OCI-LY3 (cell line): Measurements from ENCODE around the gene P2RX6.

Experiments
- H2AFZ ChIP-seq: fragments of 200-600, 300-600 bp; shearing (Covaris generic); 2 replicates; pipeline ENCODE4 v1.6.0; 2014; ENCODE audit warnings: antibody characterized with exemption, low read depth, low read length
- H3K27ac ChIP-seq: fragments of 200-600, 300-600 bp; sonication (generic); 2 replicates; pipeline ENCODE4 v1.5.1; 2014; ENCODE audit warnings: mild to moderate bottlenecking, low read length, moderate library complexity, mixed read lengths
- H3K27me3 ChIP-seq: fragments of 200-600, 300-600 bp; sonication (generic); 2 replicates; pipeline ENCODE4 v1.6.1; 2014; ENCODE audit warnings: low read depth, low read length, mixed read lengths
- H3K36me3 ChIP-seq: fragments of 200-600, 300-600 bp; sonication (generic); replicated peaks from 2 replicates; pipeline ENCODE3; 2014; ENCODE audit warnings: low read depth, low read length, mixed read lengths
- H3K4me1 ChIP-seq: fragments of 300-600, 200-600 bp; sonication (generic); 2 replicates; pipeline ENCODE4 v1.6.1; 2014; ENCODE audit warnings: low read length, mixed read lengths
- H3K4me2 ChIP-seq: fragments of 200-600, 300-600 bp; sonication (generic); 2 replicates; pipeline ENCODE4 v1.6.1; 2014; ENCODE audit warnings: low read length, mixed read lengths
- H3K4me3 ChIP-seq: fragments of 300-600, 200-600 bp; sonication (generic); 2 replicates; pipeline ENCODE4 v1.5.1; 2014; ENCODE audit warnings: antibody characterized with exemption, mild to moderate bottlenecking, low read length, moderate library complexity
- H3K79me2 ChIP-seq: fragments of 300-600, 200-600 bp; shearing (Covaris generic); 2 replicates; pipeline ENCODE4 v1.6.1; 2014; ENCODE audit warnings: mild to moderate bottlenecking, low read length, mixed read lengths
- H3K9ac ChIP-seq: fragments of 300-600, 200-600 bp; shearing (Covaris generic); 2 replicates; pipeline ENCODE4 v1.6.0; 2014; ENCODE audit warnings: mild to moderate bottlenecking, low read length, moderate library complexity
- H3K9me3 ChIP-seq: fragments of 200-600, 300-600 bp; shearing (Covaris generic); 2 replicates; pipeline ENCODE4 v1.6.1; 2014; ENCODE audit warnings: low read length, mixed read lengths; ENCODE audit not compliant: insufficient read depth
- H4K20me1 ChIP-seq: fragments of 200-600, 300-600 bp; sonication (generic); 2 replicates; pipeline ENCODE4 v1.6.1; 2016; ENCODE audit warnings: low read length, mixed read lengths; ENCODE audit not compliant: insufficient read depth
- CTCF ChIP-seq: fragments of 200-600, 300-600 bp; sonication (generic); IDR thresholded peaks from 2 replicates; pipeline ENCODE4 v1.5.1; 2014; ENCODE audit warnings: antibody characterized with exemption, low read length, low read depth
- EZH2phosphoT487 ChIP-seq: fragments of 200-600 bp; shearing (Covaris generic); IDR thresholded peaks from 2 replicates; pipeline ENCODE4 v1.6.1; 2018; ENCODE audit warnings: antibody characterized with exemption, mixed run types, low read depth

The P2RX6 gene

GRCh38 chr22:20994128-20994901, 20.6 kb upstream of the P2RX6 start:
- Histone ChIP-seq H3K9me3 (no peaks in the 10 kb centered on the region), H3K4me3 (no peak overlapping the region), H3K4me2 (no peak overlapping the region), H3K27me3 (no peaks in the 10 kb centered on the region), H3K36me3 (peaks cover 42% of the 10 kb centered on the region), H3K9ac (no peak overlapping the region), H3K79me2 (peaks cover under 1% of the 10 kb centered on the region; the same call in 1 of the 2 replicates), H3K27ac (no peak overlapping the region), H2AFZ (no peak overlapping the region), H3K4me1 (no peaks in the 10 kb centered on the region), H4K20me1 (no peaks in the 10 kb centered on the region)
- no peak for TF ChIP-seq EZH2phosphoT487
- no peak for TF ChIP-seq CTCF

- Histone ChIP-seq H3K27me3 (no peaks in the 10 kb centered on the region), H3K79me2 (peaks cover 6% of the 10 kb centered on the region; the same call in 1 of the 2 replicates), H3K27ac (no peak overlapping the region), H4K20me1 (no peaks in the 10 kb centered on the region), H3K4me3 (no peak overlapping the region), H3K4me2 (no peak overlapping the region), H3K36me3 (peaks cover 47% of the 10 kb centered on the region), H3K4me1 (no peaks in the 10 kb centered on the region), H3K9ac (no peak overlapping the region), H2AFZ (no peak overlapping the region), H3K9me3 (no peaks in the 10 kb centered on the region)
- TF ChIP-seq EZH2phosphoT487 (no peak), CTCF (no peak)
Measured at GRCh38 chr22:20994902-20995241, 20.1 kb upstream of the P2RX6 start.

GRCh38 chr22:20995329-20996030, 19.5 kb upstream of the P2RX6 start:
- Histone ChIP-seq H2AFZ (no peak overlapping the region), H3K27me3 (no peaks in the 10 kb centered on the region), H3K4me3 (no peak overlapping the region), H3K9me3 (no peaks in the 10 kb centered on the region), H3K4me2 (no peak overlapping the region), H3K27ac (no peak overlapping the region), H3K36me3 (peaks cover 50% of the 10 kb centered on the region), H3K4me1 (peaks cover 4% of the 10 kb centered on the region), H3K79me2 (peaks cover 12% of the 10 kb centered on the region), H3K9ac (no peak overlapping the region), H4K20me1 (0 out of 2 replicates have a peak, but pooled peaks cover 1% of the 10 kb centered on the region)
- TF ChIP-seq CTCF = no peak
- no peak for TF ChIP-seq EZH2phosphoT487

- 0 out of 2 replicates have a peak, but pooled peaks cover 3% of the 10 kb centered on the region for H4K20me1 ChIP-seq
- H3K9me3 ChIP-seq = no peaks in the 10 kb centered on the region
- H3K4me1 ChIP-seq = peaks cover 9% of the 10 kb centered on the region
- H3K4me3 ChIP-seq = no peak overlapping the region
- TF ChIP-seq EZH2phosphoT487 (no peak), CTCF (no peak)
- no peaks in the 10 kb centered on the region for H3K27me3 ChIP-seq
- H3K9ac ChIP-seq = no peak overlapping the region
- no peak overlapping the region for H2AFZ ChIP-seq
- H3K27ac ChIP-seq = no peak overlapping the region
- no peak overlapping the region for H3K4me2 ChIP-seq
- H3K36me3 ChIP-seq = peaks cover 50% of the 10 kb centered on the region
- peaks cover 17% of the 10 kb centered on the region for H3K79me2 ChIP-seq
Measured at GRCh38 chr22:20996031-20996410, 18.9 kb upstream of the P2RX6 start.
